GM18861 (cell line): Measurements from ENCODE around the gene NUBP2.

Experiments
- ATAC-seq: cut with Tn5 transposase; IDR thresholded peaks from one replicate; pipeline ENCODE4 v1.9.1; 2021; ENCODE audit not compliant: unreplicated experiment

NUBP2 gene

GRCh38 chr16:1800701-1801100 is 17.9 kb downstream of the NUBP2 start:
- no peak for ATAC-seq

GRCh38 chr16:1807626-1808025 is 24.9 kb downstream of the NUBP2 start:
- no peak for ATAC-seq

- no peak for ATAC-seq
These were observed 25.9 kb downstream of the NUBP2 start for GRCh38 chr16:1808691-1809090.

- no peak for ATAC-seq
These were observed 26.6 kb downstream of the NUBP2 start for GRCh38 chr16:1809281-1809801.

GRCh38 chr16:1810106-1810505 is 27.3 kb downstream of the NUBP2 start:
- ATAC-seq = no peak

GRCh38 chr16:1810536-1810935 is 27.8 kb downstream of the NUBP2 start:
- no peak for ATAC-seq

GRCh38 chr16:1812732-1813163 is 30.0 kb downstream of the NUBP2 start:
- ATAC-seq = no peak

GRCh38 chr16:1815461-1815860 is 32.7 kb downstream of the NUBP2 start:
- no peak for ATAC-seq

- ATAC-seq = no peak
These were observed 33.9 kb downstream of the NUBP2 start for GRCh38 chr16:1816396-1817275.

- no peak for ATAC-seq
These were observed 34.5 kb downstream of the NUBP2 start for GRCh38 chr16:1817276-1817589.

- ATAC-seq = no peak
These were observed 35.0 kb downstream of the NUBP2 start for GRCh38 chr16:1817716-1818115.

GRCh38 chr16:1818204-1818872 is 35.6 kb downstream of the NUBP2 start:
- ATAC-seq = no peak

- ATAC-seq = no peak
These were observed 36.2 kb downstream of the NUBP2 start for GRCh38 chr16:1818873-1819525.

GRCh38 chr16:1819611-1820010 is 36.9 kb downstream of the NUBP2 start:
- no peak for ATAC-seq

GRCh38 chr16:1820096-1820945 is 37.6 kb downstream of the NUBP2 start:
- ATAC-seq = no peak

- ATAC-seq = no peak
These were observed 38.2 kb downstream of the NUBP2 start for GRCh38 chr16:1820946-1821290.

- no peak for ATAC-seq
These were observed 39.3 kb downstream of the NUBP2 start for GRCh38 chr16:1821861-1822611.

- no peak for ATAC-seq
These were observed 40.0 kb downstream of the NUBP2 start for GRCh38 chr16:1822801-1823200.

GRCh38 chr16:1823821-1824220 is 41.1 kb downstream of the NUBP2 start:
- no peak for ATAC-seq

- no peak for ATAC-seq
These were observed 42.7 kb downstream of the NUBP2 start for GRCh38 chr16:1825381-1825863.
